NB4 (cell line): ENCODE measurements around the gene ASIP.

Source experiments
- MYC ChIP-seq: IDR thresholded peaks from 2 replicates; pipeline ENCODE4 v1.6.1; 2011; ENCODE audit warnings: low read depth, low read length
- POLR2A ChIP-seq: IDR thresholded peaks from 2 replicates; pipeline ENCODE4 v1.6.1; 2011; ENCODE audit warnings: mild to moderate bottlenecking; ENCODE audit not compliant: insufficient read length; ENCODE audit errors: extremely low read depth
- TF ChIP-seq, protein P1 (sequence below): IDR thresholded peaks from one replicate; pipeline ENCODE4 v1.5.1; 2012; ENCODE audit warnings: low read depth, low read length
- TF ChIP-seq, protein P2 (sequence below): IDR thresholded peaks from 2 replicates; pipeline ENCODE4 v1.6.1; 2011; ENCODE audit warnings: low read depth, low read length

DNA sequence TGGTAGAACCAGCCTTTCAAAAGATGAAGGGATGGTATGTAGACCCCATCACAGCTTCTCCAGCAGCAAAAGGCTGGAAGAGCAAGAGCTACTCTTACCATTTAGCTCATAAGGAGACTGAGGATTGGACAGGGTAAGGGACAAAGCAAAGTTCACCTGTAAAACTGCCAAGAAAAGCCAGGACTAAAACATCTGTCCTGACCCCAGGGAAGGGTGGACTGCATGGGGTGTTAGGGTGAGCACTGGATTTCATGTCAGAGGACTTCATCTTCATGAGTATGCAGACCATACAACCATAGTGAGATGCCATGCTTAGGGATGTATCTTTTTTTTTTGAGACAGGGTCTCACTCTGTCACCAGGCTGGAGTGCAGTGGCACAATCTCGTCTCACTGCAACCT is 42.6 kb downstream of the ASIP start:
- TF ChIP-seq, protein P1, sequence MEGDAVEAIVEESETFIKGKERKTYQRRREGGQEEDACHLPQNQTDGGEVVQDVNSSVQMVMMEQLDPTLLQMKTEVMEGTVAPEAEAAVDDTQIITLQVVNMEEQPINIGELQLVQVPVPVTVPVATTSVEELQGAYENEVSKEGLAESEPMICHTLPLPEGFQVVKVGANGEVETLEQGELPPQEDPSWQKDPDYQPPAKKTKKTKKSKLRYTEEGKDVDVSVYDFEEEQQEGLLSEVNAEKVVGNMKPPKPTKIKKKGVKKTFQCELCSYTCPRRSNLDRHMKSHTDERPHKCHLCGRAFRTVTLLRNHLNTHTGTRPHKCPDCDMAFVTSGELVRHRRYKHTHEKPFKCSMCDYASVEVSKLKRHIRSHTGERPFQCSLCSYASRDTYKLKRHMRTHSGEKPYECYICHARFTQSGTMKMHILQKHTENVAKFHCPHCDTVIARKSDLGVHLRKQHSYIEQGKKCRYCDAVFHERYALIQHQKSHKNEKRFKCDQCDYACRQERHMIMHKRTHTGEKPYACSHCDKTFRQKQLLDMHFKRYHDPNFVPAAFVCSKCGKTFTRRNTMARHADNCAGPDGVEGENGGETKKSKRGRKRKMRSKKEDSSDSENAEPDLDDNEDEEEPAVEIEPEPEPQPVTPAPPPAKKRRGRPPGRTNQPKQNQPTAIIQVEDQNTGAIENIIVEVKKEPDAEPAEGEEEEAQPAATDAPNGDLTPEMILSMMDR = no peak
- no peak for TF ChIP-seq POLR2A
- TF ChIP-seq, protein P2, sequence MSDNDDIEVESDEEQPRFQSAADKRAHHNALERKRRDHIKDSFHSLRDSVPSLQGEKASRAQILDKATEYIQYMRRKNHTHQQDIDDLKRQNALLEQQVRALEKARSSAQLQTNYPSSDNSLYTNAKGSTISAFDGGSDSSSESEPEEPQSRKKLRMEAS = no peak
- no peak for TF ChIP-seq MYC
